HCT116 (cell line): ENCODE measurements around the gene RFX2. TPM values are rescaled to one million over a fixed set of nuclear protein-coding genes. Genes with fewer than 3 reads are reported as not detected.

Experiments
- ATAC-seq: fragments of 200-7000 bp; cut with Tn5 transposase; 2 replicates; pipeline ENCODE4 v1.9.1; 2020; ENCODE audit warnings: mild to moderate bottlenecking, moderate library complexity
- BruUV-seq: library from RNA; stranded (reverse); fragments of 400-500 nt; replicated peaks from 2 replicates; lab custom pipeline; 2021; lab: Mats Ljungman, UMichigan
- CTCF ChIA-PET: fragments of 300-600 bp; sonication (Branson Sonifier 250); formaldehyde crosslinking; loops from one replicate; lab custom pipeline; 2021; ENCODE audit warnings: antibody characterized with exemption; lab: Charles Lee
- POLR2A ChIA-PET: fragments of 300-600, 350-600 bp; sonication (Branson Sonifier 250); formaldehyde crosslinking; loops from one replicate; lab custom pipeline; 2021; ENCODE audit warnings: antibody characterized with exemption; lab: Charles Lee
- RAD21 ChIA-PET, 2 experiments: fragments of 300-600 bp; sonication (Branson Sonifier 250); formaldehyde crosslinking; loops; one replicate each; lab custom pipeline; 2023; ENCODE audit warnings: low total read pairs in 2 of 2; ENCODE audit not compliant: uncharacterized antibody in 2 of 2, unreplicated experiment in 2 of 2, low non-redundant PET in 1 of 2; lab: Charles Lee
- DNase-seq: peaks from one replicate; pipeline ENCODE4 v3.0.0-alpha.2; 2010; ENCODE audit warnings: low read depth, low spot score
- H2AFZ ChIP-seq: fragments of 200-600 bp; shearing (Covaris generic), sonication (generic); 2 replicates; pipeline ENCODE4 v1.6.1; 2017; ENCODE audit warnings: low read depth, mixed run types, mixed read lengths, antibody characterized with exemption, low read length; ENCODE audit not compliant: poor library complexity, severe bottlenecking
- H3K27ac ChIP-seq: 2 replicates; pipeline ENCODE4 v1.5.1; 2012; ENCODE audit warnings: low read depth, low read length
- H3K27me3 ChIP-seq: fragments of 200-600 bp; sonication (generic); 2 replicates; pipeline ENCODE4 v1.6.1; 2016; ENCODE audit warnings: mixed run types, low read length, mixed read lengths; ENCODE audit not compliant: insufficient read depth
- H3K36me3 ChIP-seq, 2 experiments: fragments of 200-500 bp in 1 of 2; fragments of 200-600 bp in 1 of 2; sonication (Bioruptor generic) in 1 of 2; sonication (generic) in 1 of 2; 2 replicates each; pipeline versions ENCODE4 v1.5.1 to v1.6.1; 2014 to 2016; ENCODE audit warnings: low read length in 2 of 2, inconsistent platforms in 1 of 2, mixed read lengths in 1 of 2, mixed run types in 1 of 2; ENCODE audit not compliant: insufficient read depth in 2 of 2, control insufficient read depth in 1 of 2
- H3K4me1 ChIP-seq, 2 experiments: fragments of 200-600 bp in 1 of 2; sonication (generic) in 1 of 2; 2 replicates each; pipeline versions ENCODE4 v1.5.1 to v1.6.1; 2012 to 2017; ENCODE audit warnings: low read length in 2 of 2, inconsistent platforms in 1 of 2, mild to moderate bottlenecking in 1 of 2, mixed read lengths in 1 of 2, mixed run types in 1 of 2, moderate library complexity in 1 of 2; ENCODE audit not compliant: insufficient read depth in 2 of 2, control insufficient read depth in 1 of 2
- H3K4me2 ChIP-seq: fragments of 200-600 bp; sonication (generic); 2 replicates; pipeline ENCODE4 v1.6.1; 2017; ENCODE audit warnings: mixed run types, low read length, mixed read lengths
- H3K4me3 ChIP-seq, 2 experiments: fragments of 200-600 bp in 1 of 2; sonication (generic) in 1 of 2; replicated peaks in 1 of 2; 2 replicates each; pipeline ENCODE4 v1.5.1; 2011 to 2016; ENCODE audit warnings: low read length in 2 of 2, control low read depth in 1 of 2, low read depth in 1 of 2, mild to moderate bottlenecking in 1 of 2, mixed read lengths in 1 of 2, mixed run types in 1 of 2
- H3K79me2 ChIP-seq: fragments of 200-600 bp; sonication (generic); 2 replicates; pipeline ENCODE4 v1.6.1; 2017; ENCODE audit warnings: mild to moderate bottlenecking, mixed run types, low read length, moderate library complexity, mixed read lengths; ENCODE audit not compliant: insufficient read depth
- H3K9ac ChIP-seq: fragments of 200-600 bp; sonication (generic); 2 replicates; pipeline ENCODE4 v1.6.1; 2016; ENCODE audit warnings: low read length, mixed read lengths
- H3K9me2 ChIP-seq: fragments of 200-600 bp; sonication (generic), shearing (Covaris generic); 2 replicates; pipeline ENCODE4 v1.6.1; 2017; ENCODE audit warnings: mixed run types, mild to moderate bottlenecking, moderate library complexity; ENCODE audit not compliant: insufficient read depth
- H3K9me3 ChIP-seq, 2 experiments: fragments of 200-500 bp in 1 of 2; fragments of 200-600 bp in 1 of 2; sonication (Bioruptor generic) in 1 of 2; sonication (generic) in 1 of 2; 2 replicates each; pipeline ENCODE4 v1.6.1; 2014 to 2017; ENCODE audit warnings: low read length in 2 of 2, mixed read lengths in 2 of 2, inconsistent platforms in 1 of 2, low read depth in 1 of 2, mild to moderate bottlenecking in 1 of 2, mixed run types in 1 of 2, moderate library complexity in 1 of 2; ENCODE audit not compliant: control insufficient read depth in 1 of 2, insufficient read depth in 1 of 2
- H4K20me1 ChIP-seq: fragments of 200-600 bp; sonication (generic), shearing (Covaris generic); 2 replicates; pipeline ENCODE4 v1.6.1; 2017; ENCODE audit warnings: mixed run types, mild to moderate bottlenecking, moderate library complexity; ENCODE audit not compliant: insufficient read depth
- ATF3 ChIP-seq: IDR thresholded peaks from 2 replicates; pipeline ENCODE4 v1.6.1; 2012
- EZH2 ChIP-seq: fragments of 200-600 bp; sonication (generic); IDR thresholded peaks from 2 replicates; pipeline ENCODE4 v1.6.1; 2017; ENCODE audit warnings: antibody characterized with exemption, mixed run types
- EZH2phosphoT487 ChIP-seq: fragments of 200-600 bp; IDR thresholded peaks from 2 replicates; pipeline ENCODE4 v1.6.1; 2018; ENCODE audit warnings: antibody characterized with exemption, borderline replicate concordance
- FOSL1 ChIP-seq: IDR thresholded peaks from 2 replicates; pipeline ENCODE4 v1.6.1; 2012; ENCODE audit warnings: low read depth
- REST ChIP-seq: IDR thresholded peaks from 2 replicates; pipeline ENCODE4 v1.6.1; 2012; ENCODE audit warnings: low read depth
- SP1 ChIP-seq: IDR thresholded peaks from 2 replicates; pipeline ENCODE4 v1.6.1; 2012; ENCODE audit warnings: low read depth
- SRF ChIP-seq: IDR thresholded peaks from 2 replicates; pipeline ENCODE4 v1.6.1; 2012; ENCODE audit warnings: low read depth
- YY1 ChIP-seq: IDR thresholded peaks from 2 replicates; pipeline ENCODE4 v1.6.1; 2011; ENCODE audit warnings: low read length, low read depth, moderate library complexity, mild to moderate bottlenecking; ENCODE audit not compliant: insufficient replicate concordance; ENCODE audit errors: extremely low read depth
- ZBTB33 ChIP-seq: IDR thresholded peaks from 2 replicates; pipeline ENCODE4 v1.6.1; 2011; ENCODE audit warnings: mild to moderate bottlenecking, low read length, moderate library complexity; ENCODE audit not compliant: insufficient replicate concordance; ENCODE audit errors: extremely low read depth
- ZNF274 ChIP-seq: fragments of 200-500 bp; sonication (Bioruptor generic); IDR thresholded peaks from 2 replicates; pipeline ENCODE4 v1.6.1; 2014; ENCODE audit warnings: mild to moderate bottlenecking, low read depth, low read length, inconsistent platforms
- intact Hi-C: fragments of 100-400 bp; cut with micrococcal nuclease; formaldehyde crosslinking; loops from 2 replicates; pipeline ENCODE4 v1.10.0; 2022
- total RNA-seq: library from RNA; stranded (reverse); gene quantifications from one replicate; pipeline ENCODE4 v1.2.1, GENCODE V29; 2021; ENCODE audit not compliant: unreplicated experiment

Gene RFX2
- total RNA-seq, 1 experiment from 2014 or later: 13.7 TPM

GRCh38 chr19:5993201-5993600, 117.1 kb downstream of the RFX2 start (continued):
- no peak for TF ChIP-seq ZBTB33
- TF ChIP-seq EZH2phosphoT487: no peak
- TF ChIP-seq SRF: no peak
- TF ChIP-seq FOSL1: no peak
- TF ChIP-seq YY1: no peak
- TF ChIP-seq SP1: no peak
- TF ChIP-seq EZH2: no peak

GRCh38 chr19:5992756-5993155, 117.5 kb downstream of the RFX2 start:
- intact Hi-C loops: no loop called here
- Histone ChIP-seq H3K79me2 (no peaks in the 10 kb centered on the region), H3K9me2 (no peaks in the 10 kb centered on the region), H3K27me3 (no peaks in the 10 kb centered on the region), H3K4me3 (no peak overlapping the region), H4K20me1 (no peaks in the 10 kb centered on the region), H2AFZ (no peak overlapping the region), H3K36me3 (no peaks in the 10 kb centered on the region), H3K4me1 (peaks cover 0 to 6% of the 10 kb centered on the region in 2 experiments; a peak in 2 of 4 replicates), H3K9me3 (no peaks in the 10 kb centered on the region), H3K9ac (no peak overlapping the region), H3K4me2 (no peak overlapping the region), H3K27ac (no peak overlapping the region)
- ATAC-seq: no peak
- no TSS peak for BruUV-seq
- ChIA-PET RAD21 (no interaction called here), POLR2A (no interaction called here), CTCF (no interaction called here)
- no peak for TF ChIP-seq ZNF274
- no peak for TF ChIP-seq ATF3
- TF ChIP-seq SRF: no peak
- no peak for TF ChIP-seq REST
- DNase-seq: no peak
